Mucosa of gallbladder (tissue), 1 donor: Measurements from ENCODE around the gene MUC5B. TPM values are rescaled to one million over a fixed set of nuclear protein-coding genes. Genes with fewer than 3 reads are reported as not detected.
"Not testable (repeated sequence)": the region's sequence is repeated elsewhere in the genome, so short reads cannot be mapped to it uniquely, and the experiment has no call there.

ENCODE experiments used
- DNase-seq: peaks from one replicate; pipeline ENCODE4 v3.0.0-alpha.2; 2020; ENCODE audit warnings: low spot score
- total RNA-seq: library from RNA; stranded (reverse); gene quantifications from one replicate; pipeline ENCODE4 v1.2.1, GENCODE V29; 2021
- donor health status: DM: no; HTN: no; CAD: no.

The MUC5B gene
- total RNA-seq, 1 donor from 2014 or later: 8,095 TPM

DNA sequence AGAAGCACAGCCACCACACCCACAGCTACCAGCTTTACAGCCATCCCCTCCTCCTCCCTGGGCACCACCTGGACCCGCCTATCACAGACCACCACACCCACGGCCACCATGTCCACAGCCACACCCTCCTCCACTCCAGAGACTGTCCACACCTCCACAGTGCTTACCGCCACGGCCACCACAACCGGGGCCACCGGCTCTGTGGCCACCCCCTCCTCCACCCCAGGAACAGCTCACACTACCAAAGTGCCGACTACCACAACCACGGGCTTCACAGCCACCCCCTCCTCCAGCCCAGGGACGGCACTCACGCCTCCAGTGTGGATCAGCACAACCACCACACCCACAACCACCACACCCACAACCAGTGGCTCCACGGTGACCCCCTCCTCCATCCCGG is 27.5 kb downstream of the MUC5B start:
- not testable (repeated sequence) for DNase-seq

DNA sequence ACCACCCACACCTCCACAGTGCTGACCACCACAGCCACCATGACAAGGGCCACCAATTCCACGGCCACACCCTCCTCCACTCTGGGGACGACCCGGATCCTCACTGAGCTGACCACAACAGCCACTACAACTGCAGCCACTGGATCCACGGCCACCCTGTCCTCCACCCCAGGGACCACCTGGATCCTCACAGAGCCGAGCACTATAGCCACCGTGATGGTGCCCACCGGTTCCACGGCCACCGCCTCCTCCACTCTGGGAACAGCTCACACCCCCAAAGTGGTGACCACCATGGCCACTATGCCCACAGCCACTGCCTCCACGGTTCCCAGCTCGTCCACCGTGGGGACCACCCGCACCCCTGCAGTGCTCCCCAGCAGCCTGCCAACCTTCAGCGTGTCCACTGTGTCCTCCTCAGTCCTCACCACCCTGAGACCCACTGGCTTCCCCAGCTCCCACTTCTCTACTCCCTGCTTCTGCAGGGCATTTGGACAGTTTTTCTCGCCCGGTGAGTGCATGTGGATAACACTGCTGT is 28.4 kb downstream of the MUC5B start:
- no peak for DNase-seq

DNA sequence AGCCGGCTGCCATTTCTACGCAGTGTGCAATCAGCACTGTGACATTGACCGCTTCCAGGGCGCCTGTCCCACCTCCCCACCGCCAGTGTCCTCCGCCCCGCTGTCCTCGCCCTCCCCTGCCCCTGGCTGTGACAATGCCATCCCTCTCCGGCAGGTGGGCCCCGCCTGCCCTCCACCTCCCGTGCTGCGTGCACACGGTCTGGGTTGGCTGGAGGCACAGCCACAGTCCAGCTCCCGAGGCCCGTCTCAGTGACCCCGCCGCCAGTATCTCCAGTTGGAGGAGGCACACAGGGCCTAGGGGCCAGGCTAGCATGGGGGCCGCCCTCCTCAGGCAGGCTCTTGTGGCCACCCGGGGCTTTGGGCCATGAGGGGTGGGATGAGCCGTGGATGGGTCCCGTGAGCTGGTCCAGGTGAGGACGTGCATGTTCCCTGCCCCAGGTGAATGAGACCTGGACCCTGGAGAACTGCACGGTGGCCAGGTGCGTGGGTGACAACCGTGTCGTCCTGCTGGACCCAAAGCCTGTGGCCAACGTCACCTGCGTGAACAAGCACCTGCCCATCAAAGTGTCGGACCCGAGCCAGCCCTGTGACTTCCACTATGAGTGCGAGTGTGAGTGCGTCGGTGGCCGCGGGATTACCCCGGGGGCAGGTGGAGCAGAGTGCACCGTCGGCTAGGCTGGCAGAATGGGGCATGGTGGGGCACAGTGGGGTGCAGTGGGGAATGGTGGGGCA is 29.7 kb downstream of the MUC5B start:
- no peak for DNase-seq

DNA sequence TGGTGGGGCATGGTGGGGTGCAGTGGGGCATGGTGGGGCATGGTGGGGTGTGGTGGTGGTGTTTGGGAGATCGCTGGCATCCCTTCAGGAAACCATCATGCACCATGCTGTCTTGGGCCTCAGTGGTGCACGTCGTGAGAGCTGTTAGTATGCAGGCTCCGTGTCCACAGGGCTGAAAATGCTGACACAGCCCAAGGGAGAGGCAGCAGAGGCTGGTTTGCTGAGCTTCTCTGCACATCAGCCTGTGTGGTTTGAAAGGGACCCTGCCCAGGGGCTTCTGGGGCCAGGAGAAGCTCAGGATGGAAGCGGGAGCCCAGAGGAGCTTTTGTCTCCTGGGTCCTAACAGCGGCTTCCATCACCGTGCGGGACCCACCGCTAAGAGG is 30.2 kb downstream of the MUC5B start:
- no peak for DNase-seq

DNA sequence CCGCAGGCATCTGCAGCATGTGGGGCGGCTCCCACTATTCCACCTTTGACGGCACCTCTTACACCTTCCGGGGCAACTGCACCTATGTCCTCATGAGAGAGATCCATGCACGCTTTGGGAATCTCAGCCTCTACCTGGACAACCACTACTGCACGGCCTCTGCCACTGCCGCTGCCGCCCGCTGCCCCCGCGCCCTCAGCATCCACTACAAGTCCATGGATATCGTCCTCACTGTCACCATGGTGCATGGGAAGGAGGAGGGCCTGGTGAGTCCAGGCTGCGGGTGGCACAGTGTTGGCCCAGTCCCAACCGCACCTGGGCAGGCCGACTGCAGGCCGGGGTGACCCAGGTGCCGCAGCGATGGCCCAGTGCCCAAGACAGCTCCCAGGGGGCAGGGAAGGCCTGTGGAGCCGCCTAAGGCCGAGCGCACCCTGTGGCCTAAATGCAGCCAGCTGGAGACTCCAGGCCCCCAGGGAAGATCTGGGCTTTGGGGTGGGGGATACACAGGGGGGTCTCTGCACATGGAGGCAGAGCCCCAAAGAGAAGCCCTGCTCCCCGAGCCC is 31.3 kb downstream of the MUC5B start:
- no peak for DNase-seq

DNA sequence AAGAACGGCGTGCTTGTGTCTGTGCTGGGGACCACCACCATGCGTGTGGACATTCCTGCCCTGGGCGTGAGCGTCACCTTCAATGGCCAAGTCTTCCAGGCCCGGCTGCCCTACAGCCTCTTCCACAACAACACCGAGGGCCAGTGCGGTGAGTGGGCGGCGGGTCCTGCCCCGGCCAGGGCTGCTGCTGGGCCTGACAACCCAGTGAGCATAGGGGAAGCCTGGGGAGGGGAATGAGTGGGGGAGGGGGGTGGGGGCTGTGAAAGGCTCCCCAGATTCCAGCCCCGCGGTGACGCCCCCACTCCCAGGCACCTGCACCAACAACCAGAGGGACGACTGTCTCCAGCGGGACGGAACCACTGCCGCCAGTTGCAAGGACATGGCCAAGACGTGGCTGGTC is 31.9 kb downstream of the MUC5B start:
- DNase-seq: no peak

DNA sequence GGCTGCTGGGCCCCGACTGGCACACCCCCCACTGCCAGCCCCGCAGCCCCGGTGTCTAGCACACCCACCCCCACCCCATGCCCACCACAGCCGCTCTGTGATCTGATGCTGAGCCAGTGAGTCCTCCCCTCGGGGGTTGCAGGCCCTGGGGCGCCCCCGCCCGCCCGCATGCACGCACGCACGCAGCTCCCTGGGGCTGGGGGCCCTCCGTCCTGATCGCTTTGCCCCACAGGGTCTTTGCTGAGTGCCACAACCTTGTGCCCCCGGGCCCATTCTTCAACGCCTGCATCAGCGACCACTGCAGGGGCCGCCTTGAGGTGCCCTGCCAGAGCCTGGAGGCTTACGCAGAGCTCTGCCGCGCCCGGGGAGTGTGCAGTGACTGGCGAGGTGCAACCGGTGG is 32.3 kb downstream of the MUC5B start:
- no peak for DNase-seq

DNA sequence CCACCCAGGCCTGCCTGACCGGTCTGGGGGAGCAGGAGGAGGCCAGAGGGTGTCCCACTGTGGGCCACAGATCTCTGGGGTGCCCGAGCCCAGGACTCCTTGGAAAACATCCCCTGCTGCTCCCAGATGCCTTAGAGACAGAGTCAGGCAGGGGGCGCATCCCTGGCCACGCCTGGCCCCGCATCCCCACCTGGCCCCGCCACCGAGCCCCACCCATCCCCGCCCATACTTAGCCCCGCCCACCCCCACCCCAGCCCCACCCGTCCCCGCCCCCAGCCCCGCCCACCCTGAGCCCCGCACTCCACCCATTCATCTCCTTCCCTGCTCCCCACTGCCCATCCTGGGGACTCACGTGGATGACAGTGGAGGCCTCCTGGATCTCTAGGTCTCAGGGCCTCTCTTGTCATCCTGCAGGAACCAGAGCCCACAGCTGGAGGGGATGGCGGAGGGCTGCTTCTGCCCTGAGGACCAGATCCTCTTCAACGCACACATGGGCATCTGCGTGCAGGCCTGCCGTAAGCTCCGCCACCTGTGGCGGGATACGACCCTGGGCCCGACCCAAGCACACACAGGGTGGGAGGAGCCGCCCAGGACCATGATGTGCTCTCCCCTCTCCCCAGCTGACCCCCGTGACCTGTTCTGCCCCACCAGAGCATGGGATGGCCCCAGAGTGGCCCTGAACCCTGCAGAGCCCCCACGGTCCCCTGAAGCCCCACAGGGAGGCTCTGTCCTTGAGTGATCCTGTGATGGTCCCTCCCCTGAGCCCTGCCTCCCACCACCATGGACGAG is 33.6 kb downstream of the MUC5B start:
- DNase-seq: no peak

DNA sequence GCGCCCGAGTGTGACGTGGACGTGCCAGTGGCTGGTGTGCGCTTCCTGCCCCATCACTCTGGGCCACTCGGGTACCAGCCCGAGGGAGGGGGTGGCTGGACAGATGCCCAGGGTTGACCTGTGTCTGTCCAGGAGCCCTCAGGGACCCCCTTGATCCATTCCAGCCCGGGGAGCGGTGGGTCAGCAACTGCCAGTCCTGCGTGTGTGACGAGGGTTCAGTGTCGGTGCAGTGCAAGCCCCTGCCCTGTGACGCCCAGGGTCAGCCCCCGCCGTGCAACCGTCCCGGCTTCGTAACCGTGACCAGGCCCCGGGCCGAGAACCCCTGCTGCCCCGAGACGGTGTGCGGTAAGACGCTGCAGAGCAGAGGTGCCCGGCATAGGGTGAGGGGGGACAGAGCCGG is 34.5 kb downstream of the MUC5B start:
- no peak for DNase-seq

DNA sequence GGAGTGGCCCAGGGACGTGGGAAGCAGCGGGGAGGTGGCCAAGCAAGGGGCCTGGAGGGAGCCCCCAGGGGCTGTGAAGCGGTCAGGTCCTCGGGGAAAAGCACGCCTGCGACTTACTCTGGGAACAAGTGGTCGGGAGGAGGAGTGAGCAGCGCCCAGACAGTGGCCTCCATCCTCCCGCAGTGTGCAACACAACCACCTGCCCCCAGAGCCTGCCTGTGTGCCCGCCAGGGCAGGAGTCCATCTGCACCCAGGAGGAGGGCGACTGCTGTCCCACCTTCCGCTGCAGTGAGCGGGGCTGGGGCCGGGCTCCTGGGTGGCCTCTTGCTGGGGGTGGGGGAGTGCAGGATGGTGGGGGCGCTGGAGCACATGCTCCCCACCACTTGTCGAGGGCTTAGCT is 35.0 kb downstream of the MUC5B start:
- DNase-seq: no peak

DNA sequence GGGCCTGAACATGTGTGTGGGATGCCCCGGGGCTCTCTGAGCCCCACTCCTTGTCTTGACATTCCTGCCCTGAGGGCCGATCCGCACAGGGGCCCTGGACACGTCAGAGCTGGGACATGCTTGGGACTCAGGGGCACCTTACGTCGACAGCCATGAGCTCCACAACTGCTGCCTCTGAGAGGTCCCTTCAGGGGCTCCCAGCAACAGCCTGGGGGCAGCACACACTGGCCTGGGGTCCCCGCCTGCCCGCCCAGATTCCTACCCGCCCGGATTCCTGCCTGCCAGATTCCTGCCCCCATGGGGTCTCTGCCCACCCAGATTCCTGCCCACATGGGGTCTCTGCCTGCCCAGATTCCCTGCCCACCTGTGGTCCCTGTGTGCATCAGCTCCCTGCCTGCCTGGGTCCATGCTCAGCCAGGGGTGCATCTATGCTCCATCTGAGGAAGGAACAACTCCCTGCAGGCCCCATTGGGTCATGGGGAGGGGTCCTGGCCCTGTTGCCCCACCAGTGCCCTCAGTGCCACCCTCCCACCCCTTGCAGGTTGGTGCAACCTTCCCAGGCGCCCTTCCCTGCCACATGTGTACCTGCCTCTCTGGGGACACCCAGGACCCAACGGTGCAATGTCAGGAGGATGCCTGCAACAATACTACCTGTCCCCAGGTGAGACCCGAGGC is 35.7 kb downstream of the MUC5B start:
- DNase-seq: no peak

DNA sequence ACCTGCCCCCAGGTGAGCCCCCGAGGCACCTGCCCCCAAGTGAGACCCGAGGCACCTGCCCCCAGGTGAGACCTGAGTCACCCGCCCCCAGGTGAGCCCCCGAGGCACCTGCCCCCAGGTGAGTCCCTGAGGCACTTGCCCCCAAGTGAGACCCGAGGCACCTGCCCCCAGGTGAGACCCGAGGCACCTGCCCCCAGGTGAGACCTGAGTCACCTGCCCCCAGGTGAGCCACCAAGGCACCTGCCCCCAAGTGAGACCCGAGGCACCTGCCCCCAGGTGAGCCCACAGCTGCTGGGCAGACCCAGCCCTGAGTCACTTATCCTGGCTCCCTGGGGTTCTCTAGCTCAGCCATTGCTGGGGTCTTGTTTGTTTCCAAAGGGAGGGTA is 36.2 kb downstream of the MUC5B start:
- DNase-seq: no peak

DNA sequence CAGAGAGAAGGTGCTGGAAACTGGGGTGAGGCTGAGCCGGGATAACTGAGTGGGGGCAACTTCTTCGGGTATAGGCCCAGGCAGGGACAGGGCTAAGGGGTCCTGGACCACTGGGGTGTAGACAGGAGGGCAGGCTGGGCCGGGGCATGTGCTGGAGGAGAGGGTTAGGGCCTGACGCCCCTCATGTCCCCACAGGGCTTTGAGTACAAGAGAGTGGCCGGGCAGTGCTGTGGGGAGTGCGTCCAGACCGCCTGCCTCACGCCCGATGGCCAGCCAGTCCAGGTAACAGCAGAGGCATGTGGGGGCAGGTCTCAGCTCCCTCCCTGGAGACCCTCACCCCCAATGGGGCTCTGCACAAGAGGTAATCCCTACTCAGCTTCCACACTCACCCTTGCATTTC is 36.7 kb downstream of the MUC5B start:
- DNase-seq: no peak

DNA sequence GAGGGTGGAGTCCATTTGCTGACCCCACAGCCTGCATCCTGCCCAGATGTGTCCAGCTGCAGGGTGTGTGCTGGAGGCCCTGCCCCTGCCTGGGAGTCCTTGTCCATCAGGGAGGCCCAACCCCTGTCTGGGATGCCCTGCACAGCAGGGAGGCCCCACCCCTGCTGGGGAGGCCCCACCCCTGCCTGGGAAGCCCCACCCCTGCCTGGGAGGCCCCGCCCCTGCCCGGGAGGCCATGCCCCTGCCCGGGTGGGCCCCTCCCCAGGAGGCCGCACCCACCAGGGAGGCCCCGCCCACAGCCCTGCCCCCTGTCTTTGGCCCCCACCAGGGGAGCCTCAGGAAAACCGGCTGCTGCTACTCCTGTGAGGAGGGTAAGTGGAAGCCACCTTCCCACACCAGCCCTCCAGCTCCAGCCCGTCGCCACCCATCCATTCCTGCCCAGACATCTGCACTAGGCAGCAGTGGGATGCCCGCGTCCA is 37.2 kb downstream of the MUC5B start:
- DNase-seq: peak; percentile 48

DNA sequence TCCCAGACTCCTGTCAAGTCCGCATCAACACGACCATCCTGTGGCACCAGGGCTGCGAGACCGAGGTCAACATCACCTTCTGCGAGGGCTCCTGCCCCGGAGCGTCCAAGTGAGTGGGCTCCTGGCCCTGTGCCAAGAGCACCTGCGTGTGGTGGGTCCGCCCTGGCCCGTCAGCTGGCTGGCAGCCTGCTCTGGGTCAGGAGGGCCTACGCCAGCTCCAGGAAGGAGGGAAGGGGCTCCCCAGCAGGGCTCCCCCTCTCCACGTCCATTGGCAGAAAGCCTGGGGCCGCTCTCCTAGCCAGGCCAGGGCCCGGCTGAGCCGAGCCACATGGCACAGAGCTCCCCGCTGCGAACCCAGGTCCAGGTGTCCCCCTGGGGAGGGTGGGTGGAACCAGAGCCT is 37.8 kb downstream of the MUC5B start:
- no peak for DNase-seq

DNA sequence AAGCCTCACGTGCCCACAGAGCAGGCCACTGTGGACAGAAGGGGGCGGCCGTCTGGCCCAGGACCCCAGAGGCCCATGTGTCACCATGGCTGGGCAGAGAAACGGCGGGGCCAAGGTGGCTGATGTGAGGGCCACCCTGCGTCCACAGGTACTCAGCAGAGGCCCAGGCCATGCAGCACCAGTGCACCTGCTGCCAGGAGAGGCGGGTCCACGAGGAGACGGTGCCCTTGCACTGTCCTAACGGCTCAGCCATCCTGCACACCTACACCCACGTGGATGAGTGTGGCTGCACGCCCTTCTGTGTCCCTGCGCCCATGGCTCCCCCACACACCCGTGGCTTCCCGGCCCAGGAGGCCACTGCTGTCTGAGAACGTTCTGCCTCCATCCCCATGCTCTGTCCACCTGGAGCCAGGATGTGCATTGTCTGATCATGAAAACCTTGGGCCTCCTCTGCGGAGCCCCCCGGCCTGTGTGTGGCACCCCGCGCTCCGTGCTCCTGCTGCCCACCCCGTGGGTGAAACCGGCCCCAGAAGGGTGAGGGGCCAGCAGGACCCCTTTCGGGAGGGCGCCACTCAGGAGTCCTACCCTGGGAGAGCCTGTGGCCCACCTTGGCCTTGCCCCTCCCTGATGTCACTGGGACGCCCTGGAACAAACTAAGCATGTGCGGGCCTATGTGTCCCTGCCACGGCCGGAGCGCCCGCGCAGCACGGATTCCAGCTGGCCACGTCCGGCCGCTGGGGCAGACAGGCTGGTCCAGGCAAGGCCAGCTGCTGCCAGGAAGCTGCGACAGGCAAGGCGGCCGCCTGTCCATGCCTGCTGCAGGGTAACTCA is 38.6 kb downstream of the MUC5B start:
- no peak for DNase-seq

DNA sequence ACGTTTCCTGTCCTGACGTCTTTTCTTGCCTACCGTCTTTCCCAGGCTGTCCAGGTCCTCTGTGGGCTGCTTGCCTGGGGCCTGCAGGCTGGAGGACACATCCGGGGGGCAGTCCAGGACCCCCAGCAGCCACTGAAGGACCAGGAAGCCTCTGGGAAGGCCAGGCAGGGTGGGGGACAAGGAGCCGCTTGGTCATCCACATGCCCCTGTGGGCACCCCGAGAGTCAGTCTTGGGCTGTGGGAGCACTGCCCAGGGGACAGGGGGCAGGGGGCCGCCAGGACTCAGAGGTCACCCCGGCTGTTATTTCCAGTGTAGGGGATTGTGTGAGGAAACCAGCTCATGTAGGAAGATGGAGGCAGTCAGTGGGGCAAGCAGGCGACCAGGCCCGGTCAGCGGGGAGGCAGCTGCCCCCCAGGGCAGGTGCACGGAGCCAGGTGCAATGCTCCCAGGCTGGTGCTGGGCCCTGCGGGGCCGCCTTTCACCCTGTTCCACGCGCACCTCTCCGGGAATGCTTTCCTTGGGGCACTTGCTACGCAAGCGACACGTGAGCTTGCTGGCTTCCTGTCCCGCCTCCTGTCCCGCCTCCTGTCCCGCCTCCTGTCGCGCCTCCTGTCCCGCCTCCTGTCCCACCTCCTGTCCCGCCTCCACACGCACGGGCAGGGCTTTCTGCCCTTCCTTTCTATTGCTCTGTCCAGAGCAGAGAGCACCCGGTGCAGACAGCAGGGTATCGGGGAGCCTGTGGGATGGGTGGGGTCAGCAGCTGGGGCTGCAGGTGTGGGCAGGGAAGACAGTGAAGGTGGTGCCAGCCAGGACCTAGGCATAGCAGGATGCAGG is 39.5 kb downstream of the MUC5B start:
- peak; percentile 92 for DNase-seq

DNA sequence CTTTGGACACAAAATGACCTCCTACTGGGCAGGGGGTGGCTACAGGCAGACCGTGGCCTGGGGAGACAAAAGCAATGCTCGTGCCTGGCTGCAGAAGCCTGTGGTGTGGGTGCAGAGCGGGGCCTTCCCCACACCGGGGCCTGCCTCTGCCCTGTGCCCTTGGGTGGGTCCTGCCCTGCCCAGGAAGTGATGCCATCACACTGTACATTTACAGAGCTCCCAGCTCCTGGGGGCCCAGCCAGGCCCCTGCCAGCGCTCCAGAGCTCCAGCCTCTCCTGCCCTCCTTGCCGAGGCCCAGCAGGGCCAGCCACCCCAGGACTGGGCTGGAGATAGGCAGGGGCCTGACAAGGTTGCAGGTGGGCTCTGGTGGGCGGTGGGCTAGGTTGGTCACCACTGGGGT is 40.1 kb downstream of the MUC5B start:
- DNase-seq: no peak

DNA sequence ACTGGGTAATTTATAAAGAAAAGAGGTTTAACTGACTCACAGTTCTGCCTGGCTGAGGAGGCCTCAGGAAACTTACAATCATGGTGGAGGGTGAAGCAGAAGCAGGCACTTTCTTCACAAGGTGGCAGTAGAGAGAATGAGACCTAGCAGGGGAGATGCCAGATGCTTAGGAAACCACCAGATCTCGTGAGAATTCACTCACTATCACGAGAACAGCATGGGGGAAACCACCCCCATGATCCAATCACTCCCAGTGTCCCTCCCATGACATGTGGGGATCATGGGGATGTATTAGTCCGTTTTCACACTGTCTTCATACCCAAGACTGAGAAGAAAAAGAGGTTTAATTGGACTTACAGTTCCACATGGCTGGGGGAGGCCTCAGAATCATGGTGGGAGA is 41.6 kb downstream of the MUC5B start:
- DNase-seq: peak; percentile 72

DNA sequence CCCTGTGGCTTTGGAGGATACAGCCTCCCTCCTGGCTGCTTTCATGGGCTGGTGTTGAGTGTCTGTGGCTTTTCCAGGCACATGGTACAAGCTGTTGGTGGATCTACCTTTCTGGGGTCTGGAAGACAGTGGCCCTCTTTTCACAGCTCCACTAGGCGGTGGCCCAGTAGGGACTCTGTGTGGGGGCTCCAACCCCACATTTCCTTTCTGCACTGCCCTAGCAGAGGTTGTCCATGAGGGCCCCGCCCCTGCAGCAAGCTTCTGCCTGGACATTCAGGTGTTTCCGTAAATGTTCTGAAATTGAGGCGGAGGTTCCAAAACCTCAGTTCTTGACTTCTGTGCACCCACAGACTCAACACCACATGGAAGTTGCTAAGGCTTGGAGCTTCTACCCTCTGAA is 42.6 kb downstream of the MUC5B start:
- DNase-seq: not testable (repeated sequence)
